ENCODE measurements around the gene CALHM4.
A peak's percentile ranks its signal among the peaks of the same experiment; 100 is the strongest.

The CALHM4 gene

DNA sequence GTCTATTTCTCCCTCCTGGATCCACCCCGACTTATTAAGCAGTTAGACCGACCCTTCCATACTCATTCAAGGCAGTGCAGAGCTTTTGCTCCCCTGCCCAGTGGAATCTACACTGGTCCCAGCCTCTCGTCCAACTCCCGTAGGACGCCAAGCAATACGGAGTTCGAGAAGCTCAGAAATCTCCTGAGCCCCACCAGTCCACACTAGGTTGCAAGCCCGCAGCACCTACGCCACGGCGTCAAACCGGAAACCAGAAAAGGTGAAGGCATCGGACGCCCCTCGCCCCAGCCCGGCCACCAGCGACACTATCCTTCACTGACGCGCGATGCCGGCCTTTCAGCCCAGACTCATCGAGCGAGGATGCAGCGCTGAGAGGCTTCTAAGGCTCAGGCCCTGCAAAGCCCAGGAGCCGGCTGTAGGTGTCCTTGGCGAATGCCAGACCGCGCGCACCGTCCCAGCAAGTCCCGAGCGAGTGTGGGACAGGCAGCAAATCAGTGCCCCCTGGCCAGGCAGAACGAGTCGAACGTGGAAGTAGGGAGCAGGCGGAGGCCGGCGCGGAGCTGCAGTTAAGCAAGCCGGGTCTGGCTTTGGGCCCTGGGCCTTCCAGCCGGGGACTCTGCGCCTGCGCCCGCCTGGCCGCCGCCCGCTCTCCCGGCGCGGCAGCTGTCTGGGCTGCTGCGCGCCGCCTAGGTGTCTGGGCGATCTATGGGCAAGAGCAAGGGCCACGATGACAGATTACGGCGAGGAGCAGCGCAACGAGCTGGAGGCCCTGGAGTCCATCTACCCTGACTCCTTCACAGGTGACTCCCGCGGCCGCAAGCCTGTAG is 17.5 kb downstream of the CALHM4 start, which contains the start of gene RWDD1:
Gene RWDD1, plus strand, starts transcription at position 649 of the 827 bp plus-strand sequence. Its CDS starts 79 bp downstream, at position 728.
- Histone ChIP-seq H3K27ac (peak within 1 kb of the TSS; percentile 93), H3K4me1 (peaks cover 42% of the 10 kb centered on the region), H3K4me3 (peak within 1 kb of the TSS; percentile 79), H3K9ac (peak within 1 kb of the TSS; percentile 97), H3K4me2 (peak within 1 kb of the TSS; percentile 85), H3K9me3 (no peaks in the 10 kb centered on the region), H3K27me3 (no peaks in the 10 kb centered on the region), H4K20me1 (peaks cover 24% of the 10 kb centered on the region), H3K36me3 (peaks cover 21% of the 10 kb centered on the region)
- no peak for TF ChIP-seq Cebpa-rat (IDR thresholded peaks at IDR 0.05)

DNA sequence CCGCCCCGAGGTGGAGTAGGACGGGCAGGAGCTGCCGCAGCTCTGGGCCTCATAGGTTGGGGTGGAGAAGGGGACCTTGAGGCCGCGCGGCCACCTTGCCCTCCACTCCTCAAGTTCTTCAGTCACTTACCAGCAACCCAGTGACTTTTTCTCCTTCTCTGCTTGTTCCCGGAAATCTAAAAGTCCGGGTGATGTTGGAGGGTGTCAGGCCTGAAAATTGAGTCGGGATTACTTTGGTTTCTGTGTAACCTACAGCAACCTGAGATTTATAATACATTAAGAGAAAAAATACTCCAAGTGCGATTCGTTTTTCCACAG is 18.1 kb downstream of the CALHM4 start:
- peak overlapping the region; percentile 97 for H3K9ac ChIP-seq
- H3K27ac ChIP-seq: peak overlapping the region; percentile 93
- peaks cover 30% of the 10 kb centered on the region for H4K20me1 ChIP-seq
- H3K9me3 ChIP-seq: no peaks in the 10 kb centered on the region
- H3K27me3 ChIP-seq: no peaks in the 10 kb centered on the region
- H3K4me2 ChIP-seq: peak overlapping the region; percentile 85
- peaks cover 42% of the 10 kb centered on the region for H3K4me1 ChIP-seq
- peaks cover 27% of the 10 kb centered on the region for H3K36me3 ChIP-seq
- no peak for TF ChIP-seq Cebpa-rat (IDR thresholded peaks at IDR 0.05)
- H3K4me3 ChIP-seq: peak overlapping the region; percentile 79

DNA sequence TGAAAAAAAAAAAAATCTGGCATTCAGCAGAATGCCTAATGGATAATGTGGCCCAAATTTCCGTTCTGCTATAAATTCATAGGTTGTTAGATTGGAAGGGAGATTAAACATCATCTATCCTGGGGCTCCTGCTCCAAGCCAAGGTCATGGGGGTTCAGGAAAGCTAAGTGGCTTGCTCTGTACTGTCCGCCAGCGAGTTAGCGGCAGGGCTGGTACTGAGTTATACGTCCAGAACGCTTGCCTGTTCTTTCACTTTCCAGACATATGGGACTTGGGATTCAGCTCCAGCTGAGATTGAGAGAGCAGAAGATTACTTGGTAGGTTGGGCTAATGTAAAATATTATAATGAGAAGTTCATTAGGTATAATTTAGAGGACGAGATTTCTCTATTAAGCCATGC is 18.6 kb downstream of the CALHM4 start:
- Histone ChIP-seq H4K20me1 (peaks cover 35% of the 10 kb centered on the region), H3K27ac (peak overlapping the region; percentile 93), H3K9me3 (no peaks in the 10 kb centered on the region), H3K4me3 (peak overlapping the region; percentile 79), H3K9ac (peak overlapping the region; percentile 97), H3K4me2 (peak overlapping the region; percentile 85), H3K36me3 (peaks cover 32% of the 10 kb centered on the region), H3K4me1 (peaks cover 42% of the 10 kb centered on the region), H3K27me3 (no peaks in the 10 kb centered on the region)
- TF ChIP-seq Cebpa-rat (IDR thresholded peaks at IDR 0.05): no peak

DNA sequence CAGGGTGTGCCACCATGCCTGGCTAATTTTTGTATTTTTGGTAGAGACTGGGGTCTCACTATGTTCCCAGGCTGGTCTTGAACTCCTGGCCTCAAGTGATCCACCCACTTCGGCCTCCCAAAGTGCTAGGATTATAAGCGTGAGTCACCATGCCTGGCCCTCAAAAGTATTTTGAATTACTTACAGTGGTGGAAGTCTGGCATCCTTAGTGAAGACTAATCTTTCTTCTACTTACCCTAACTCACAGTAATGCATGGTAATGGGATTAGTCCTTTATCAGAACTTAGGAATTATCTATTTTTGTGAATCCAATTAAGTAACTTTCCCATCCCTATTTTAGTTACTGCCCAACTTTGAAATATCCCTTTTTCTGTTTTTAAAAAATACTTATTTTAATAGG is 21.7 kb downstream of the CALHM4 start:
- peaks cover 66% of the 10 kb centered on the region for H4K20me1 ChIP-seq
- H3K4me1 ChIP-seq: peaks cover 26% of the 10 kb centered on the region
- H3K4me2 ChIP-seq: no peak overlapping the region
- no peak for TF ChIP-seq Cebpa-rat (IDR thresholded peaks at IDR 0.05)
- no peaks in the 10 kb centered on the region for H3K27me3 ChIP-seq
- peaks cover 49% of the 10 kb centered on the region for H3K36me3 ChIP-seq
- H3K9me3 ChIP-seq: no peaks in the 10 kb centered on the region
- no peak overlapping the region for H3K27ac ChIP-seq
- H3K4me3 ChIP-seq: no peak overlapping the region
- no peak overlapping the region for H3K9ac ChIP-seq

DNA sequence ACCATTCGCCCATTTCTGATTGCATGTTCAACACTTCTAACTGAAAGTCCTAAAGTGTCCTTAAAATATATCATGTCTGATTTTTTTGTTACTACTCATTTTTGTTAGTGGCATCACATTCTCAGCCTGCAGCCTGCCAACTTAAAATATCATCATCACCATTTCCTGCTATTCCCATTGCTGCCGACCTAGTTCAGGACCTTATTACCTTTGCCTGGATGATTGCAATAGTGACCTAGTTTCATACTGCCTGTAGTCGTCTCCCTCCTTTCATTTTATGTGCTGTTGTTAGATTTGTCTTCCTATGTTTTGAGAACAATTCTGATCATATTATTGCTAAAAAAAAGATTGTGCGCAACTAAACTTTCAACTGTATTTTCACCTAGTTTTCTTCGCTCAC is 23.9 kb downstream of the CALHM4 start:
- no peaks in the 10 kb centered on the region for H3K27me3 ChIP-seq

DNA sequence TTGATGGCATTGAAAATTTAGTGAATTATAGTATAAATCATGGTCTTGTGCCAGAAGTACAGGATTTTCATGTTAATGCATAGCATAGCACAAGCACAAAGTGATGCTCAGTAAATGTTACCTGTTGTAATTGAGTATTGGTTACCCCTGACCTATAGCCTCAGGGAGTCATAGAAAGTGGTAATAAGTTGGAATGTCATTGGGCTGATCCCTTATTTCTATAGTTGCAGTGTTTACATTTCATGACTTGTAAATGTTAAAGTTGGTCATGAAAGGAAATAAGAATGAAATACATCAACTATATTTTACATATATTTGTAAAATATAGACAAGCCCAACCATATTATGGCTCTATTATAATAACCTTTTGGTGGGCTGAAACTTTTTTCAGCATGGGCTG is 24.8 kb downstream of the CALHM4 start:
- no peak overlapping the region for H3K27ac ChIP-seq
- H3K4me3 ChIP-seq: no peak overlapping the region
- peaks cover 62% of the 10 kb centered on the region for H3K36me3 ChIP-seq
- H3K9me3 ChIP-seq: no peaks in the 10 kb centered on the region
- H3K9ac ChIP-seq: no peak overlapping the region
- no peak overlapping the region for H3K4me2 ChIP-seq
- H4K20me1 ChIP-seq: peaks cover 57% of the 10 kb centered on the region
- TF ChIP-seq Cebpa-rat (IDR thresholded peaks at IDR 0.05): no peak
- H3K4me1 ChIP-seq: peaks cover 10% of the 10 kb centered on the region
- no peaks in the 10 kb centered on the region for H3K27me3 ChIP-seq

More for the DNA sequence above, 23.9 kb downstream of the CALHM4 start:
- Histone ChIP-seq H4K20me1 (peaks cover 65% of the 10 kb centered on the region), H3K4me3 (no peak overlapping the region), H3K4me1 (peaks cover 19% of the 10 kb centered on the region), H3K36me3 (peaks cover 56% of the 10 kb centered on the region), H3K4me2 (no peak overlapping the region), H3K9me3 (no peaks in the 10 kb centered on the region), H3K9ac (no peak overlapping the region), H3K27ac (no peak overlapping the region)
- no peak for TF ChIP-seq Cebpa-rat (IDR thresholded peaks at IDR 0.05)

DNA sequence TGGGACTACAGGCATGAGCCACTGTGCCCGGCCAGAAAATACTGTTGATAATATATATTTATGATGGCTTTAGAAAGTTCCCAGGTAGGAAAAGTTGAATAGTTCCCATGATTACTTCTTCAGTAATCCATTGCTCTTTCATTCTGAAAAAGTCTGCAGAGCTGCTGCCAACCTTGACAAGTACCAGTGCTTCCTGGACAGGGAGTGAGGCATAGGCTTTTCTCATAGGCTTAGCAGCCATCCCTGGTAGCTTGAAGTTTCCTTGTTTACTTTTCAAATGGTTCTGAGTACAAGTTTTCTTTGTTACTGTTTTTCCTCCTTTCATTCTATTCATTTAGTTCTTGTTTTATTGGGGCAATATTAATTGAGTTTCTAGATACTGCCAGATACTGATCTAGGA is 25.6 kb downstream of the CALHM4 start:
- H3K9me3 ChIP-seq: no peaks in the 10 kb centered on the region
- H3K4me3 ChIP-seq: no peak overlapping the region
- TF ChIP-seq Cebpa-rat (IDR thresholded peaks at IDR 0.05): no peak
- H3K27me3 ChIP-seq: no peaks in the 10 kb centered on the region
- no peak overlapping the region for H3K9ac ChIP-seq
- H4K20me1 ChIP-seq: peaks cover 51% of the 10 kb centered on the region
- H3K4me1 ChIP-seq: peaks cover 2% of the 10 kb centered on the region; the same call in 1 of the 2 replicates
- H3K36me3 ChIP-seq: peaks cover 62% of the 10 kb centered on the region
- no peak overlapping the region for H3K4me2 ChIP-seq
- no peak overlapping the region for H3K27ac ChIP-seq

DNA sequence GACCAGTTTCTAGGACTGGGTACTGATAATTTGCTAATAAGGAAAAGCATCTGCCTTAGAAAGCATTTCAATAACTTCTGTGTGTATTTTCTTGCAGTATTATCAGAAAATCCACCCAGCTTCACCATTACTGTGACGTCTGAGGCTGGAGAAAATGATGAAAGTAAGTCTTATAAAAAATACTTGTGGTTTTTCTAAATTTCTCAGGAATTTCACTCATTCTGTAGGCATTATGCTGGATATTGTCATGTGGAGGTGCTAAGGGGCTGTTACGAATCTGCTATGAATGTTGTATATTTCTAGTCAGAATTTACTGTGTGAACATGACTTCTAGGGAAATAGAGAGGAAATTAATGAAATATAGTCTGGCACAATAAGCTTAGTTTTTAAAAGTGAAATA is 26.6 kb downstream of the CALHM4 start:
- H3K27me3 ChIP-seq: no peaks in the 10 kb centered on the region
- H3K9me3 ChIP-seq: no peaks in the 10 kb centered on the region
- no peak overlapping the region for H3K4me2 ChIP-seq
- H4K20me1 ChIP-seq: peaks cover 51% of the 10 kb centered on the region
- H3K9ac ChIP-seq: no peak overlapping the region
- H3K4me1 ChIP-seq: no peaks in the 10 kb centered on the region
- TF ChIP-seq Cebpa-rat (IDR thresholded peaks at IDR 0.05): no peak
- H3K27ac ChIP-seq: no peak overlapping the region
- peaks cover 65% of the 10 kb centered on the region for H3K36me3 ChIP-seq
- H3K4me3 ChIP-seq: no peak overlapping the region

DNA sequence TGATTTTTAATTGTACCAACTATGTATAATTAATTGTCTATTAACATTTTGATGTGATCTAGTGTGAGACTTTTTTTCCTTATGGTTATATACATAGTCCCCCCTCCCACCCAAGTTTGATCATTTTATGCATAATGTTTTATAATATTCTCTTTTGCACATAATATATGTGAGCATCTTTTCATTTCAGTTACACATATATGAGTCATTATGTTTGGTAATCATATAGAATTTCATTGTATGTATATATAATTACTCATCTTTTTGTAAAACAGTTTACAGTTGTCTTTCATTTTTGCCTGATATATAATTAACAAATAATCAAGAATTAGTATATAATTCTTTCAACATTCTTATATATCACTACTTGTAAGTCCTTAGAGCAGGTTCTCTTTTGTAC is 32.7 kb downstream of the CALHM4 start:
- Histone ChIP-seq H3K9me3 (no peaks in the 10 kb centered on the region), H3K9ac (no peak overlapping the region), H3K27me3 (no peaks in the 10 kb centered on the region), H3K36me3 (peaks cover 51% of the 10 kb centered on the region), H3K4me1 (no peaks in the 10 kb centered on the region), H4K20me1 (no peaks in the 10 kb centered on the region; the same call in 1 of the 2 replicates), H3K27ac (no peak overlapping the region), H3K4me2 (no peak overlapping the region), H3K4me3 (no peak overlapping the region)
- TF ChIP-seq Cebpa-rat (IDR thresholded peaks at IDR 0.05): no peak

DNA sequence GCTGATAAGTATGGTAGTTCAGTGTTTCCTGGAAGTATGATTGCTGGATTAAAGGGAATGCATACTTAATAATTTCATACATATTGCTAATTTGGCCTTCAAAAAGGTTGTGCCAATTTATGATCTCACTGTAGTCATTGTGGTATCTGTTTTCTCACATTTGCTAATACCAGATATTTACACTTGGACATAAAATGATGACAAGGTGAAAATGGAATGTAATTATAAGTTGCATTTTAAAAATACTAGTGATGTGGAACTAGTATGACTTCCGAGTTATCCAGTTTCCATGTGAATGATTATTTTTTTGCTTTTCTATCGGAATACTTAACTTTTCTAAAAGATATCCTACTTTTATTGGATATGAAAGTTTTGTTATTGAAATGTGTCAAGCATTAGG is 33.2 kb downstream of the CALHM4 start:
- no peaks in the 10 kb centered on the region for H3K9me3 ChIP-seq
- H3K4me1 ChIP-seq: no peaks in the 10 kb centered on the region
- H3K36me3 ChIP-seq: peaks cover 56% of the 10 kb centered on the region
- no peak overlapping the region for H3K4me3 ChIP-seq
- no peak overlapping the region for H3K27ac ChIP-seq
- no peak for TF ChIP-seq Cebpa-rat (IDR thresholded peaks at IDR 0.05)
- no peaks in the 10 kb centered on the region for H3K27me3 ChIP-seq
- H4K20me1 ChIP-seq: no peaks in the 10 kb centered on the region; the same call in 1 of the 2 replicates
- H3K4me2 ChIP-seq: no peak overlapping the region
- H3K9ac ChIP-seq: no peak overlapping the region

Data from BLaER1 (cell line).